Right cardiac atrium (tissue), 5 donors: ENCODE measurements around the gene CYP2E1. TPM values are rescaled to one million over a fixed set of nuclear protein-coding genes. Genes with fewer than 3 reads are reported as not detected.
A peak's percentile ranks its signal among the peaks of the same experiment; 100 is the strongest.
"Not testable (repeated sequence)": the region's sequence is repeated elsewhere in the genome, so short reads cannot be mapped to it uniquely, and the experiment has no call there.

Experiments
- ATAC-seq, 2 donors: fragments of 200-7000 bp; cut with Tn5 transposase; one replicate each; pipeline versions ENCODE4 v1.8.0 to v1.9.1; 2020; ENCODE audit warnings: moderate library complexity in 2 of 2, mild to moderate bottlenecking in 1 of 2
- DNase-seq, 3 donors: peaks; one replicate each; pipeline ENCODE4 v3.0.0-alpha.2; 2020
- H3K27ac ChIP-seq: one replicate; pipeline ENCODE4 v1.5.1; 2013; ENCODE audit warnings: mild to moderate bottlenecking, low read length, control low read depth, moderate library complexity
- H3K27me3 ChIP-seq: one replicate; pipeline ENCODE4 v1.6.1; 2013; ENCODE audit not compliant: control insufficient read depth, insufficient read depth
- H3K4me1 ChIP-seq: one replicate; pipeline ENCODE4 v1.6.1; 2013; ENCODE audit warnings: low read length; ENCODE audit not compliant: control insufficient read depth, insufficient read depth
- H3K4me3 ChIP-seq: one replicate; pipeline ENCODE4 v1.5.1; 2013; ENCODE audit warnings: low read length, control low read depth
- H3K9me3 ChIP-seq: one replicate; pipeline ENCODE4 v1.6.1; 2013; ENCODE audit warnings: low read length; ENCODE audit not compliant: control insufficient read depth
- WGBS: extraction: QIAGEN DNeasy Blood & Tissue Kit; methylation state at CpG from one replicate; pipeline ENCODE4 v1.1.7; 2013; 5-methylcytosine and 5-hydroxymethylcytosine counted together
- intact Hi-C, 4 donors: fragments of 100-400 bp; cut with DNase I; formaldehyde crosslinking; loops; one replicate each; pipeline versions ENCODE4 v1.11.0 to v1.14.0; 2022 to 2023
- long read RNA-seq, 4 donors: library from polyadenylated mRNA; unstranded; transcript quantifications; one replicate each; pipeline ENCODE4 v2.0.0, GENCODE V29; 2020 to 2021
- polyA plus RNA-seq: library from polyadenylated mRNA; stranded (reverse); fragments of 200-250 nt; gene quantifications from one replicate; pipeline ENCODE4 v1.2.3, GENCODE V29; 2013
- total RNA-seq, 4 donors: library from RNA; stranded (reverse); fragmentation: NEBNext Ultra II Directional; extraction: Animal tissue kit (Norgen Biotek cat#: 25700); gene quantifications; one replicate each; pipeline ENCODE4 v1.2.1, GENCODE V29; 2021
- donor health status: healthy with polysubstance abuse.
- donor health status: DM: no; HTN: yes; CAD: no.
- donor health status: DM: no; HTN: no; CAD: no.
- donor health status: DM: no; HTN: yes; CAD: no; lungs with severe emphysema.
- donor health status: DM: yes; HTN: yes; CAD: no.

CYP2E1 gene
- total RNA-seq = 1 to 10 TPM in 3 of 4 donors, under 1 TPM in 1; 0.80 to 1.3 (median 1.2) TPM
- polyA plus RNA-seq = 0.36 TPM
- long read RNA-seq, donor 1 = 0 reads
- long read RNA-seq, donor 2 = 0 reads
- long read RNA-seq, donor 3, partial matches to known transcripts = 0 of 1 reads
- long read RNA-seq, donor 3, other reads (novel, unspliced or antisense) = 1 of 1 reads
- long read RNA-seq, donor 4 = 0 reads

GRCh38 chr10:133526957-133527588 lies at the start of gene CYP2E1:
CYP2E1 (plus strand) TSS chr10:133527363; CDS start chr10:133527396, 33 bp downstream.
- Histone ChIP-seq H3K27me3 (no peaks in the 10 kb centered on the region), H3K4me1 (peaks cover 3% of the 10 kb centered on the region), H3K4me3 (peak within 1 kb of the TSS; percentile 14), H3K27ac (no peak within 1 kb of the TSS), H3K9me3 (peaks cover 2% of the 10 kb centered on the region)
- DNase-seq (no peak), ATAC-seq (no peak)
- 65% methylated on average over 16 of the region's 16 CpGs for WGBS
- intact Hi-C loops = loop anchor here in 1 of 4 donors (10.0 kb wide), 1 partner anchor 202 kb away; no protein-coding TSS in a partner anchor

GRCh38 chr10:133481086-133481643 lies 46.0 kb upstream of the CYP2E1 start:
- H3K9me3 ChIP-seq = peaks cover 3% of the 10 kb centered on the region
- H3K4me3 ChIP-seq = no peak overlapping the region
- 78% methylated on average over 12 of the region's 12 CpGs for WGBS
- no peak overlapping the region for H3K27ac ChIP-seq
- intact Hi-C loops = no loop called here
- no peaks in the 10 kb centered on the region for H3K27me3 ChIP-seq
- DNase-seq (no peak), ATAC-seq (no peak)
- no peaks in the 10 kb centered on the region for H3K4me1 ChIP-seq

- intact Hi-C loops = no loop called here
- H3K27me3 ChIP-seq = no peaks in the 10 kb centered on the region
- no peak overlapping the region for H3K27ac ChIP-seq
- 83% methylated on average over 10 of the region's 10 CpGs for WGBS
- DNase-seq (no peak), ATAC-seq (no peak)
- peaks cover 3% of the 10 kb centered on the region for H3K9me3 ChIP-seq
- H3K4me3 ChIP-seq = no peak overlapping the region
- no peaks in the 10 kb centered on the region for H3K4me1 ChIP-seq
Observed at GRCh38 chr10:133481657-133482056, 45.5 kb upstream of the CYP2E1 start.

- no peak overlapping the region for H3K4me3 ChIP-seq
- no peak overlapping the region for H3K27ac ChIP-seq
- DNase-seq (no peak), ATAC-seq (no peak)
- intact Hi-C loops = no loop called here
- peaks cover 3% of the 10 kb centered on the region for H3K9me3 ChIP-seq
- no peaks in the 10 kb centered on the region for H3K4me1 ChIP-seq
- no peaks in the 10 kb centered on the region for H3K27me3 ChIP-seq
Observed at GRCh38 chr10:133484818-133485217, 42.3 kb upstream of the CYP2E1 start.

GRCh38 chr10:133487085-133487484 lies 40.1 kb upstream of the CYP2E1 start:
- H3K4me3 ChIP-seq = no peak overlapping the region
- H3K27ac ChIP-seq = no peak overlapping the region
- DNase-seq (no peak), ATAC-seq (no peak)
- H3K9me3 ChIP-seq = peaks cover 3% of the 10 kb centered on the region
- no peaks in the 10 kb centered on the region for H3K27me3 ChIP-seq
- intact Hi-C loops = no loop called here
- H3K4me1 ChIP-seq = no peaks in the 10 kb centered on the region

- H3K4me3 ChIP-seq = no peak overlapping the region
- DNase-seq (no peak), ATAC-seq (no peak)
- no peaks in the 10 kb centered on the region for H3K27me3 ChIP-seq
- no peak overlapping the region for H3K27ac ChIP-seq
- intact Hi-C loops = no loop called here
- H3K4me1 ChIP-seq = no peaks in the 10 kb centered on the region
- peaks cover 3% of the 10 kb centered on the region for H3K9me3 ChIP-seq
Observed at GRCh38 chr10:133488354-133488753, 38.8 kb upstream of the CYP2E1 start.

- H3K4me3 ChIP-seq = no peak overlapping the region
- 53% methylated on average over 2 of the region's 2 CpGs for WGBS
- no peak overlapping the region for H3K27ac ChIP-seq
- ATAC-seq (no peak), DNase-seq (no peak)
- no peaks in the 10 kb centered on the region for H3K27me3 ChIP-seq
- intact Hi-C loops = no loop called here
- H3K4me1 ChIP-seq = no peaks in the 10 kb centered on the region
- no peaks in the 10 kb centered on the region for H3K9me3 ChIP-seq
Observed at GRCh38 chr10:133489816-133490588, 37.2 kb upstream of the CYP2E1 start.

GRCh38 chr10:133493562-133493961 lies 33.6 kb upstream of the CYP2E1 start:
- H3K27me3 ChIP-seq, H3K27ac ChIP-seq, ATAC-seq, H3K4me1 ChIP-seq, DNase-seq, H3K4me3 ChIP-seq, intact Hi-C loops, H3K9me3 ChIP-seq: not testable (repeated sequence)
- WGBS = 70% methylated on average over 4 of the region's 4 CpGs

- intact Hi-C loops, ATAC-seq, H3K9me3 ChIP-seq, H3K27ac ChIP-seq, H3K4me3 ChIP-seq, H3K4me1 ChIP-seq, H3K27me3 ChIP-seq: not testable (repeated sequence)
- 55% methylated on average over 6 of the region's 6 CpGs for WGBS
- peak in 1 of 3 donors; percentile 47 for DNase-seq
Observed at GRCh38 chr10:133497363-133497762, 29.8 kb upstream of the CYP2E1 start.

- intact Hi-C loops, ATAC-seq, H3K4me1 ChIP-seq, H3K27me3 ChIP-seq, DNase-seq, H3K9me3 ChIP-seq, H3K27ac ChIP-seq, H3K4me3 ChIP-seq: not testable (repeated sequence)
- 64% methylated on average over 1 of the region's 1 CpG for WGBS
Observed at GRCh38 chr10:133499176-133499575, 28.0 kb upstream of the CYP2E1 start.

GRCh38 chr10:133500897-133501296 lies 26.3 kb upstream of the CYP2E1 start:
- WGBS = 57% methylated on average over 4 of the region's 4 CpGs
- H3K4me3 ChIP-seq, H3K4me1 ChIP-seq, ATAC-seq, H3K27me3 ChIP-seq, H3K9me3 ChIP-seq, H3K27ac ChIP-seq, DNase-seq, intact Hi-C loops: not testable (repeated sequence)
